OCI-LY1 (cell line): Measurements from ENCODE around the gene LCE1A.

Experiments
- EZH2 ChIP-seq: fragments of 200-600 bp; sonication (generic), shearing (Covaris generic); IDR thresholded peaks from 2 replicates; pipeline ENCODE4 v1.8.0; 2017; ENCODE audit warnings: borderline replicate concordance, mixed run types, mild to moderate bottlenecking, antibody characterized with exemption, low read length, moderate library complexity, mixed read lengths
- TF ChIP-seq, protein P1 (sequence below): fragments of 200-600 bp; sonication (generic), shearing (Covaris generic); IDR thresholded peaks from 2 replicates; pipeline ENCODE4 v1.5.1; 2017; ENCODE audit warnings: mild to moderate bottlenecking, antibody characterized with exemption, low read length, moderate library complexity, mixed read lengths

- TF ChIP-seq, protein P1, sequence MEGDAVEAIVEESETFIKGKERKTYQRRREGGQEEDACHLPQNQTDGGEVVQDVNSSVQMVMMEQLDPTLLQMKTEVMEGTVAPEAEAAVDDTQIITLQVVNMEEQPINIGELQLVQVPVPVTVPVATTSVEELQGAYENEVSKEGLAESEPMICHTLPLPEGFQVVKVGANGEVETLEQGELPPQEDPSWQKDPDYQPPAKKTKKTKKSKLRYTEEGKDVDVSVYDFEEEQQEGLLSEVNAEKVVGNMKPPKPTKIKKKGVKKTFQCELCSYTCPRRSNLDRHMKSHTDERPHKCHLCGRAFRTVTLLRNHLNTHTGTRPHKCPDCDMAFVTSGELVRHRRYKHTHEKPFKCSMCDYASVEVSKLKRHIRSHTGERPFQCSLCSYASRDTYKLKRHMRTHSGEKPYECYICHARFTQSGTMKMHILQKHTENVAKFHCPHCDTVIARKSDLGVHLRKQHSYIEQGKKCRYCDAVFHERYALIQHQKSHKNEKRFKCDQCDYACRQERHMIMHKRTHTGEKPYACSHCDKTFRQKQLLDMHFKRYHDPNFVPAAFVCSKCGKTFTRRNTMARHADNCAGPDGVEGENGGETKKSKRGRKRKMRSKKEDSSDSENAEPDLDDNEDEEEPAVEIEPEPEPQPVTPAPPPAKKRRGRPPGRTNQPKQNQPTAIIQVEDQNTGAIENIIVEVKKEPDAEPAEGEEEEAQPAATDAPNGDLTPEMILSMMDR: no peak
- no peak for TF ChIP-seq EZH2
Measured at GRCh38 chr1:152811050-152811449, 16.2 kb upstream of the LCE1A start.
